GM19397 (cell line): ENCODE results near the gene HORMAD2.

Experiments used
- ATAC-seq: cut with Tn5 transposase; IDR thresholded peaks from one replicate; pipeline ENCODE4 v1.9.1; 2021; ENCODE audit warnings: mild to moderate bottlenecking, moderate library complexity; ENCODE audit not compliant: unreplicated experiment

The HORMAD2 gene

GRCh38 chr22:30161051-30161469 lies 80.8 kb downstream of the HORMAD2 start:
- no peak for ATAC-seq

- no peak for ATAC-seq
Observed at GRCh38 chr22:30167296-30167695, 87.0 kb downstream of the HORMAD2 start.

GRCh38 chr22:30167734-30168133 lies 87.5 kb downstream of the HORMAD2 start:
- ATAC-seq = no peak

GRCh38 chr22:30169002-30169401 lies 88.7 kb downstream of the HORMAD2 start:
- no peak for ATAC-seq

GRCh38 chr22:30170129-30170528 lies 89.9 kb downstream of the HORMAD2 start:
- ATAC-seq = no peak

GRCh38 chr22:30171008-30171407 lies 90.7 kb downstream of the HORMAD2 start:
- no peak for ATAC-seq

- ATAC-seq = no peak
Observed at GRCh38 chr22:30175690-30176288, 95.5 kb downstream of the HORMAD2 start.

- ATAC-seq = no peak
Observed at GRCh38 chr22:30176431-30176830, 96.2 kb downstream of the HORMAD2 start.

GRCh38 chr22:30178181-30179126 lies 98.2 kb downstream of the HORMAD2 start:
- no peak for ATAC-seq

GRCh38 chr22:30180616-30181015 lies 100.4 kb downstream of the HORMAD2 start:
- ATAC-seq = no peak

- ATAC-seq = no peak
Observed at GRCh38 chr22:30181459-30182349, 101.4 kb downstream of the HORMAD2 start.

- ATAC-seq = no peak
Observed at GRCh38 chr22:30182350-30182745, 102.1 kb downstream of the HORMAD2 start.

- no peak for ATAC-seq
Observed at GRCh38 chr22:30182815-30183214, 102.6 kb downstream of the HORMAD2 start.

- ATAC-seq = no peak
Observed at GRCh38 chr22:30183271-30183670, 103.0 kb downstream of the HORMAD2 start.

- no peak for ATAC-seq
Observed at GRCh38 chr22:30183861-30184278, 103.6 kb downstream of the HORMAD2 start.

GRCh38 chr22:30185129-30185528 lies 104.9 kb downstream of the HORMAD2 start:
- ATAC-seq = no peak

GRCh38 chr22:30185549-30185948 lies 105.3 kb downstream of the HORMAD2 start:
- ATAC-seq = no peak

GRCh38 chr22:30186041-30186440 lies 105.8 kb downstream of the HORMAD2 start:
- ATAC-seq = no peak

- no peak for ATAC-seq
Observed at GRCh38 chr22:30186510-30186909, 106.2 kb downstream of the HORMAD2 start.

- no peak for ATAC-seq
Observed at GRCh38 chr22:30187094-30187493, 106.8 kb downstream of the HORMAD2 start.
